Measurements from ENCODE around the gene COL6A6. TPM values are rescaled to one million over a fixed set of nuclear protein-coding genes. Genes with fewer than 3 reads are reported as not detected.
A peak's percentile ranks its signal among the peaks of the same experiment; 100 is the strongest.

COL6A6 gene, protein sequence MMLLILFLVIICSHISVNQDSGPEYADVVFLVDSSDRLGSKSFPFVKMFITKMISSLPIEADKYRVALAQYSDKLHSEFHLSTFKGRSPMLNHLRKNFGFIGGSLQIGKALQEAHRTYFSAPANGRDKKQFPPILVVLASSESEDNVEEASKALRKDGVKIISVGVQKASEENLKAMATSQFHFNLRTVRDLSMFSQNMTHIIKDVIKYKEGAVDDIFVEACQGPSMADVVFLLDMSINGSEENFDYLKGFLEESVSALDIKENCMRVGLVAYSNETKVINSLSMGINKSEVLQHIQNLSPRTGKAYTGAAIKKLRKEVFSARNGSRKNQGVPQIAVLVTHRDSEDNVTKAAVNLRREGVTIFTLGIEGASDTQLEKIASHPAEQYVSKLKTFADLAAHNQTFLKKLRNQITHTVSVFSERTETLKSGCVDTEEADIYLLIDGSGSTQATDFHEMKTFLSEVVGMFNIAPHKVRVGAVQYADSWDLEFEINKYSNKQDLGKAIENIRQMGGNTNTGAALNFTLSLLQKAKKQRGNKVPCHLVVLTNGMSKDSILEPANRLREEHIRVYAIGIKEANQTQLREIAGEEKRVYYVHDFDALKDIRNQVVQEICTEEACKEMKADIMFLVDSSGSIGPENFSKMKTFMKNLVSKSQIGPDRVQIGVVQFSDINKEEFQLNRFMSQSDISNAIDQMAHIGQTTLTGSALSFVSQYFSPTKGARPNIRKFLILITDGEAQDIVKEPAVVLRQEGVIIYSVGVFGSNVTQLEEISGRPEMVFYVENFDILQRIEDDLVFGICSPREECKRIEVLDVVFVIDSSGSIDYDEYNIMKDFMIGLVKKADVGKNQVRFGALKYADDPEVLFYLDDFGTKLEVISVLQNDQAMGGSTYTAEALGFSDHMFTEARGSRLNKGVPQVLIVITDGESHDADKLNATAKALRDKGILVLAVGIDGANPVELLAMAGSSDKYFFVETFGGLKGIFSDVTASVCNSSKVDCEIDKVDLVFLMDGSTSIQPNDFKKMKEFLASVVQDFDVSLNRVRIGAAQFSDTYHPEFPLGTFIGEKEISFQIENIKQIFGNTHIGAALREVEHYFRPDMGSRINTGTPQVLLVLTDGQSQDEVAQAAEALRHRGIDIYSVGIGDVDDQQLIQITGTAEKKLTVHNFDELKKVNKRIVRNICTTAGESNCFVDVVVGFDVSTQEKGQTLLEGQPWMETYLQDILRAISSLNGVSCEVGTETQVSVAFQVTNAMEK (N-terminal part only)
- total RNA-seq: 61.2 TPM

DNA sequence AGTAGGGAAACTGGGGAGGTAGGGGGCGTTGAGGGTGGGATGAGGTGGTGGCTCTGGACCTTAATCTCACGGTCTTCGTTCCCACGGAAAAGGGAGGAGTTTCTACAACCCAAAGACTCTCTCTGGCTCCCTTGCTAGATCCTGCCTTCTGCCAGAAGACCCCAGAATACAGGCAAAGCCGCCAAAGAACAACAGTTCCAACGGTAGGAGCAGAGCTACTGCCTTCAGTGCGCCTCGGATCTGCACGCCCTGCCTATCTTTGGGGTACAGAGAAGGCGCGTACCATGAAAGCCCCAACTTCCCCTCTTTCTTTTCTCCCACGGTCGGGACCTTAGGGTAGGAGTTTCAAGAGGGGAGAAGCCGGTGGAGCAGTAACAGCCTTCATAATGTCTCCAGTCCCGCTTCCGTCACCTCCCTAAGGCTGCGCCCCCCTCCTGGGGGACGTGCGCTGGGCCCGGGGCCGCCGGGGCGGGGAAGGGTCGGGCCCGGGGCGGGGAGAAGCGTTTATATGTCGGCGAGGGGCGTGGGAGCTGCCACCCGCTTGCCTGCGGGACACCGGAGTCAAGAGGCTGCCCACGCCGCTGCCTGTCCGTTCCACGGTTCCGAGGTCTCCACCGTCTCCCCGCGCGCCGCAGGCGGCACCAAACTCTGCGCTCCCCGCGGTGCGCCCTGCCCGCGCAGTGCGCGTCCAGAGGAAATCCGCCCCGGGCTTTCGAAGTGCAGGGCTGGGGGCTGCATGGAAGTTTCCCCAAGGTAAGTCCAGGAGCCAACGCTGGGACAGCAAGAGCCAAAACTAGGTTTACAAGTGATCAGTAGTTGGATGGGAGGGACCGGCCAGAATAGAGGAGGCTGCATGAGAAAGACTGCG is at the start of gene COL6A6:
COL6A6 (plus strand) TSS at position 533 of the 868 bp plus-strand sequence. CDS start 43,188 bp downstream, outside the sequence.
- peak; percentile 58 for DNase-seq

DNA sequence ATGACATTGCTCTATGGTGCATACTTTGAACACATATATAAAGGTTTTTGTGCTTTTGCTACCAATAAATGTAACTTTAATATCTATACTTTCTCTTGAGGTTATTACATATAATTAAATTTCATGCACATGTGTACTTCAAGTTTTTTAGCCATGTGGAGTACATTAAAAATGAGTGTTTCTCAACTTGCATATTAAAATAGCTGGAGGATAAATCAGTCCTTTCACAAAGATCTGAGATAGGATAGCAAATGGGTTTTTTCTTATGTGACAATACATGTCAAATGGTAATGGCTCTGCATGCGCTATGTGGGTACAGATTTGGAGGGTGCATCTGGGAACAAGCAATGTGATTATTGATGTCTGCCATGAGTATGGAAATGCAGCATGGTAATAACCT is 48.7 kb upstream of the COL6A6 start:
- no peak for DNase-seq

DNA sequence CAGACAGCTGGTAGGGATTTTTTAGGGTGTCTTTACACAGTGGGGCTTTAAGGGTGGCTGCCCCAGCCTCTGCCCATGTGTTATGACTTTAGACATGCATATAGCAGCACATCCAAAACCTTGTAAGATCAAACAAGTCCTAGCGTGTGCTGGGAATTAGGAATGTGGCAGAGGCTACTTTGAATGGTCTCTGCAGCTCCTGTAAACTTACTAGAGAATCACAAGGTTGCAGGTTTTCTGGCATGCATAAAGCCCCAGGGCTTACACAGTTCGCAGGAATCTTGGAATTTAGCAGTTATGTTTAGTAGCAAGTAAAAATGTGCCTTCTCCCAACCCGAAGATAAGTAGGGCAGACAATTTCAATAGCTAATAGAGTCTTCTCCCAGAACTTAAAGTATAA is 46.9 kb upstream of the COL6A6 start:
- DNase-seq: peak; percentile 19

DNA sequence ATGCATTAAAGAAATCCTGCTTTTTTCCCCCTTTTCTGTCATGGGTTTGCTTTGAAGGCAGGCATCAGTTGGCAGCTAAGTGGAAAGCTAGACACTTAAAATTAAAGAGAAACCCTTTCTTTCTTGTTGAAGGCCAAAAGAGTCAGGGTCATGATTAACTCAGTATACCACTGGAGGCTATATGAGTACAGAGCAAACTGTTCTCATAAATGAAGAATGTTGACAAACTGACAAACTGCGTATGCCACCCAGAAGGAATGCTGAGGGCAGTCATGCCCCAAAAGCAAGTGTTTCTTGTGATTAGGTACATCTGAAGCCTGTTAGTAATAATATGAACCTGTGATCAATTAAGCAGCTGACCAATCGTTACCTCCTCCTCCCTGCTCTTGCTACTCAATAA is 43.6 kb upstream of the COL6A6 start:
- no peak for DNase-seq

DNA sequence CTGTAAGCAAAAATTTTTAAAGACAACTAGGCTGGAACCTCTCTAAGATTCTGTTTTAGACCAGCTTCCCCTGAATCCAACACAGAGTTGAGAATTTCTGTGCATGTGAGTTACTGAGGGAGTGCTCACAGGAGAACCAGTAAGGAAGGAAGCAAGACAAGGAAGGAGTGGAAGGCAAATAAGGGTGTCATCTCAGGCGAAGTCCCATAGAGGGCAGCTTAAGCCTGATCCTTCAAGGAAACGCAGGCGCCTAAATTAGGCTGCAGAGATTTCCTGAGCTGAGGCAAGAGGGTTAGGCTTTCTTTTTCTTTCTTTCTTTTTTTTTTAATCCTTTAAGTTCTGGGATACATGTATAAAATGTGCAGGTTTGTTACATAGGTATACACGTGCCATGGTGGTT is 36.2 kb upstream of the COL6A6 start:
- DNase-seq: peak; percentile 82

DNA sequence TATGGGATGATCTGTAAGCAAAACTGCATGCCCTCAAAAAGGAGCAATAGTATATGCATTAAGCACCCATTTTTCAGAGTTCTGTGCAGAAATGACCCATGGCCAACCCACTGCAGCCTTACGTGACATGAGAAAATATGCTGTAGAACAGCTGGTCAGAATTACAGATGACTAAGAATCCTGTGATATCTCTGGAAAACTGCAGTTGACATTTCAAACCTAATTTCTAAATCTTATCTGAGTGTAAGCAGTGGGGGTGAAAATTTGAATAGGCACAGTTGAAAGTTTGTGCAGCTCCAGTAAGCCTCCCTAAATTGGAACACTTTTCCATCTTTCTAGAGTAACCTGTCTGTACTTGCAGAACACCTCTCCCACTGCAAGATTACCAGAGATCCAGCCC is 28.7 kb upstream of the COL6A6 start:
- DNase-seq: no peak

DNA sequence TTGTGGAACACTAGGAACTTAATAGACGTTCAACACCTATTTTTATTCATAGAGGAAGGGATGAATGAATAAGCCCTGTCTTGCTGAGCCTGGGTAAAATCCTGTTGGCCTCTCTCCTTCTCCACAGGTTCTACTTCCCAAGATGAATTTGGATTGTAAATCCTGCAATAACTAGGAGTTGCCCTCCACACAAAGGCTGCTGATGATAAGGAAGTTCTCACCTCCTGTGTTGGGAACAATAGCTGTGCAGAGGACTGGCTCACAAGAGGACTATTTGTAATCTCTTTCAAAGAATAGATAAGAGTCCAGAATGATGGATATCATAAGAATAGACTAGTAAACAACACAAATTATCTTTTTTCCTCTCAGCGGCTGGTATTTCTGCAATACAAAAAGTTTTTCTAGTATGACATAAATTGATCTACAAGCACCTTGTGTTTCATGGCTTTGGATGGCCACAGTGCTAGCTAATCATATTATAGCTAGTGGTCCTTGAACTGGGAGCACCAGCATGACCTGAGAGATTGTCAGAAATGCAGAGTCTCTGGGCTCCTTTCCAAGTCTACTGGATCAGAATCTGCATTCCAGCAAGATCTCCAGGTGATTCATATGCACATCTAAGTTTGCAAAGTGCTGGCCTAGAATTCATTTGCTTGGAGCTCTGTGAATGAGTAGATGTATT is 28.1 kb upstream of the COL6A6 start:
- DNase-seq: no peak

DNA sequence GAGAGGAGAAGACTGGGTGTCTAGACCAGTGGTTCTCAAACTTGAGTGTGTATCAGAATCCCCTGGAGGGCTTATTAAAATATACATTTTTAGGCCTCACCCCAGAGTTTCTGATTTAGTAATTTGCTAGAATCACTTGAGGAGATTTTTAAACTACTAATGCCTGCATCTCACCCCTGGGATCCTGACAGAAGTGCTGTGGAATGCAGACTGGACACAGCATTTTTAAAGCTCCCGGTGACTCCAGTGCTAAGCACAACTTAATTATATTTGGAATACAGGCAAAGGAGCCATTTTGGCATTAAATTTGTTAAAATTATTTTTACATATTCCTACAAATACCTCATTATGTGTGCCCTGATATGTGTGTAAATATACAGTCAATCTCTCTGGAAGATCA is 26.7 kb upstream of the COL6A6 start:
- DNase-seq: peak; percentile 44

DNA sequence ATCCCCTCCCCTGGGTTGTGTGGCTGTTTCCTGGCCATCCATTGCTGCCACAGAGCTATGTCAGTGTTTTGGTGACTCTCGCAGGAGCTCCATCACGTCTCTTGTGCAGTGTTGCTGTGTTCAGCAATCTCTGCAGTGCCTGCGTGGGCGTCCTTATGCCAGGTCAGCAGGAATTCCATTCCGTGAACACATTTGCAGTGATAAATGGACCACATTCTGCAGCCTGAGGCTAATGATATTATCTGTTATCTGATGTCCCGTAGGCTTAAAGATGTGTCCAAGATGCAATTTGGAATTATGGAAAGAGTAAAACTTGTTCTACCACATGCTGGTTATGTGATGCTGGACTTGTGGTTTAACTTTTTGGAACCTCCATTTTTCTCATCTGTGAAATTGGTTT is 25.5 kb upstream of the COL6A6 start:
- DNase-seq: no peak

DNA sequence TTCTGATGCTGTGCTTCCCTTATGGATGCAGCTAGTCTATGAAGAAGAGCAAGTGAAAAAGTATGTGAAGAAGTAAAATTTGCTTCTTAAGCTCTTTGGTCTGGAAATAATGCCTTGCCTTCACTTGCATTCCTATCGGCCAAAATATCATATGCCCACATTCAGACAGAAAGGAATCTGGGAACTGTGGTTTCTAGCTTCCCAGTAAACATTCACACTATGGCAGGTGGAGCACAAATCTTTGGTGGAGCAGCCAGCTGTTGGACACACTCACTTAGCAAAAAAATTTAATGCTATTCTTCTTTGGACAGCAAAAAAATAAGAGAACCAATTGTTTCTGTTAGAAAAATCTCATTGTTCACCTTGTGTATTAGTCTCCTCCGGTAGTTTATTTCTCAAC is 12.3 kb upstream of the COL6A6 start:
- DNase-seq: peak; percentile 64

DNA sequence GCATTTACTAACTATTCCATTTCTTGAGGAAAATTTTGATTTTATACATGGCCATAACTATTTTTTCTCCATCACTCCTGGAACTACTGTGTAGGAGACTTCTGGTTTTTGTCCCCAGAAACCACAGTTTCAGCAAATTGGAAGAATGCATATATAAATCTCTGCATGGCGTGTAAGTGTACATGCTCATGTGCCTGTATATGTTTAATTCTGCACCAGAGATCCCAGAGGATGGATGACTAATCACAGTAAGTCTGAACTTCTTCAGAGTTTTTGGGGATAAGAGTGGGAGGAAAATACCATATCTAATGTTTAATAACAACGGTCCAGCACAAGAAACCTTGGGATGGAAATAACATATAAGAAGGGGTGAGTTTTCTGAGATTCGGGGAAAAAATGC is 10.9 kb upstream of the COL6A6 start:
- DNase-seq: peak; percentile 44

DNA sequence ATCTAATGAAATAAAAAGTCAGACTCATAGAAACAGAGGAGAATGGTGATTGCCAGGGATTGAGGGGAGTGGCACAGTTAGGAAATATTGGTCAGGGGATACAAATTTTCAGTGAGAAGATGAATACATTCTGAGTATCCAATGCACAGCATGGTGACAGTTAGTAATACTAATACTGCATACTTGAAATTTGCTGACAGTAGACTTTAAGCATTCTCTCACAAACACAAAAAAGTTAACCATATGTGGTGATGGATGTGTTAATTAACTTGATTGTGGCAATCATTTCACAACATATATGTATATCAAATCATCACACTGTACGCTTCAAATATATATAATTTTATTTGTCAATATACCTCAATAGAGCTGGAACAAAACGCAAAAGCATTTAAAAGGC is 9.2 kb upstream of the COL6A6 start:
- no peak for DNase-seq

DNA sequence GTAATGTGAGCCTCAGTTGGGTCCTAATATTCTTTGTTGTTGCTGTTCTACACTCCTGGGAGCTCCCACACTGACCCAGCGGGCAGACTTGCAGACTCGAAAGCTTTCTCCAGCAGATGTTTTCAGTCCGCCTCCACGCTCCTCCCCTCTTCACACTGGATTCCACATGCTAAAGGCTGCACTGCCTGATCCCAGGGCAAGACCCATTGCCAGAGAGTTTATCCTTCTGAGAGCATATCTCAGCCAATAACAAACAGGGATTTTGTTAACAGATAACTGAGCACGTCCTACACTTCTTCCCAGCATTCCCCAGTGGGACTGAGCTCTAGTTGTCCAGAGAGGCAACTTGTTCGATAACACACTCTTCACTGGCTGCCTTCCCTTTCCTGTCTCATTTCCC is 8.0 kb upstream of the COL6A6 start:
- peak; percentile 85 for DNase-seq

DNA sequence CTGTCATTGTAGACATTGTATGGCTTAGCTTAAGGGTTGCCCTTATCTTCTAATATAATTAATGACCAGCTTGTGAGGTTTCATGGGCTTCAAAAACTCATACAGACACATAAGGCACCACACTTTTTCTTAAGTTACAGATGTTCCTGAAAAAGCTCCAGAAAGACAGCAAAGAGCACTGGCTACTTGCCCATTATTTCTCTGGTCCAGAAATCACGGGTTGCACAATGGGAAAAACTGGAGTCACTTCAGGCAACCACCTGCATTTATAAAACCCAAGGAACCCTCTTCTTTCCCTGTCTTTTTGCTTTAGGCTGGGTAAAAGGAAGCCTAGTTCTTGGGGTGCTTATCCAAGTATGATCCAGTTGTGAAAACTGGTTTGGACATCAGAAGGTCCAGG is 2.3 kb upstream of the COL6A6 start:
- no peak for DNase-seq

DNA sequence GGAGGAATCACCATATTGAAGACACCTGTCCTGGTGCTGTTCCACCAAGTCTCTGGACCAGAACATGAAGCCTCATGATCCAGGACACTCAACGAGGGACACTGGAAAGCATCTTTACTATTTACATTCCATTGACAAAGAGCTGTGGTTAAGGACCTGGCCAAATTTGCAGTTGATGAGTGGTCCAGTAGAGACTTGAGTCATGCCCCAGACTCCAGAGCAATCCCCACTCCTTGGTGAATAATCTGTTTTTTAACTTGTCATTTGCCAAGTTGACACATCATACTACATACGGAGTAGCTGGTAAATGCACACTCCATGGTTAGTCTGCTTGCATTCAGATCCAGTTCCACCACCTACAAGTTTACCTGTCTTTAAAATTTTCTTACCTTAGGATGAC is 1.2 kb upstream of the COL6A6 start:
- DNase-seq: no peak

DNA sequence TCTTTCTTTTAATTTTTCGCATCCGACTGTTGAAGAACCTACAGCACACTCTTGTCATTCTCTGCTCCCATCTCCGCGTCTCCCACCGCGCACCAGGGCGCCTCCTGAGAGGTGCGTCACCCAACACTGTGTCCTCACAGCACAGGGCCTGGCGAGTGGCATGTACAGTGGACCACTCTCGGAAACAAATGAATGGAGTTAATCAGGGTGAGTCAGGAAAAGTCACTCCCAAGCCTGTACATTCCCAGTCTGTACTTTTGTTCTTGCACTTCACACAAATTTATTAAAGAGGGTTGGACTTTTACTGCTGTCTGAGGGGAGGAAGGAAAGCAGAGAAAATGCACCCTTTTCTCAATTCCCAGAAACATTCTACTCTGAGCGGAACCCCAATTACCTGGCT is 625 bp downstream of the COL6A6 start:
- DNase-seq: peak; percentile 28

DNA sequence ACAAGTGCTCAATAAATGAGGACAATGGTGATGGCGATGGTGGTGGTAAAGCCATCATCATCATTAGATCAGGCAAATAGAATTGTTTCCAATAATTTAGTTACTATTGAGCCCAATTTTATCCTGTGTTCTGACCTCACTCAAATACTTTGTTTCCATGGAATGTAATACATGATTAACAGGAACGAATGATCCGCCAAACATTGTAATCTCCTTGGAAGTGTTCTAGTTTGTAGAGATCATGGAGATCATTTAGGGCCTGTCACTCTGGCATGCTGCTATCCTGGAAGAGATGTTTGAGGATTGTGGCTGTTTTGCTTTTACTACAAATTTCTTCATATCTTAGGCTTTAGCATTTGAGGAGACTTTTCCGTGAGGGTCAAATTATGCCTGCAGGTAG is 2.8 kb downstream of the COL6A6 start:
- DNase-seq: no peak

DNA sequence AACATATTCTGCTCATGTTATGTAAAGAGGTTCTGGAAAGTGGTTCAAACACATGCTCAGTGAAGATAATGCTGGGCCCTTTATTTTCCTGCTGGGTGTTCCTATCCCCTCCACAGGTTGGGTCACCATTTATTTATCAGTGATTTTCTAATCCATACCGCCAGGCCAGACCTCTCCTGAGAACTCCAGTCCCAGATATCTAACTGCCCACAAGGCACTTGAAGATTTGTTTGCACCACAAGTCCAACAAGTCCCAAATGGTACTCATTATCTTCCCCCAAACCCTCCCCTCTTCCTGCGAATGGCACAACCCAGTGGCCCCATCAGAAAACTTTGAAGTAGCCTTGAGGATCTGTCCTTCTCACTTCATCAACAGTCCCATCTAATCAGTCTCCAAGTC is 5.4 kb downstream of the COL6A6 start:
- DNase-seq: no peak

DNA sequence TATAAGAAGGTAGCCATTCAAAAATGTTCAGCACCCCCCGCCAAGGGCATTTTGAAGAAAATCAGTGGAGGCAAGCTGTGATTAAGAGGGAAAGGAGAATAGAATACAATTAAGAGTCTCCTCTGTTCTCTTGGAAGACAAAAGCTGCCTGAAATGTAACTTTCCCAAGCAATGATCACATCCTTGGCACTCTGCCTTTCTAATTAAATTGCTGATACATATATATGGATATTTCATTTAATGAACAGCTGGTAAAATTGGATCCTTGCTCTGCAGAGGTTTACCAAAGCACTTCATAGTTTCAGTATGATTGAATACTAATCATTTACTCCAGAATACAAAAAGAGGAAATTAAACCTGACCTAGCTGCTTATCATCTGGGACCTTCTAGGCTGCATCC is 10.4 kb downstream of the COL6A6 start:
- DNase-seq: peak; percentile 56

DNA sequence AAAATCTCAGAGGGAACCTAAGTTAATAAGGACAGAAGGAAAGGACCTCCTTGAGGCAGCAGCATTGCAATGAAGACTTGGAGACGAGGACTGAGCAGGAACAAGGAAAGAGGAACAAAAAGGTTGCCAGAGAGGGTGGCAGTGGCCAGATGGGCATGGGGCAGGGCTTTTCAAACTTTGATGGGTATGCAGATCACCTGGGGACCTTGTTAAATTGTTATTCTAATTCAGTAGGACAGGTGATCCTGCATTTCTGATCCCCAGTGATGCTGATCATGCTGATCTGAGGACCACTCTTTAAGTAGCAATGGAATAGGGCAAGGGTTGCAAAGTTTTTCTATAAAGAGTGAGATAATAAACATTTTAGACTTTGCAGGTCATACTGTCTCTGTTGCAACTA is 11.1 kb downstream of the COL6A6 start:
- DNase-seq: no peak

Measured in tongue (tissue), 2 donors.